ENCODE measurements around the gene PEDS1.

- TF ChIP-seq CTCF (conservative IDR thresholded peaks at IDR 0.05; ENCODE audit: low read depth, low read length) = no peak
- peak; percentile 65 for TF ChIP-seq POLR2A (IDR thresholded peaks at IDR 0.05; ENCODE audit: low read depth, low read length)
- TF ChIP-seq MXI1 (IDR thresholded peaks at IDR 0.05; ENCODE audit: borderline replicate concordance, low read depth, low read length) = no peak
- no peak for TF ChIP-seq CEBPB (IDR thresholded peaks at IDR 0.05; ENCODE audit: low read depth, low read length)
- TF ChIP-seq RAD21 (IDR thresholded peaks at IDR 0.05; ENCODE audit: low read length) = no peak
- TF ChIP-seq SMC3 (IDR thresholded peaks at IDR 0.05; ENCODE audit: low read depth, low read length) = no peak
- no peak for TF ChIP-seq USF2 (IDR thresholded peaks at IDR 0.05; ENCODE audit: low read depth, low read length)
- no peak for TF ChIP-seq MAFK (IDR thresholded peaks at IDR 0.05; ENCODE audit: low read depth, low read length)
Observed at GRCh38 chr20:50172347-50173013, 19.0 kb upstream of the PEDS1 start.

Data from IMR-90 (cell line).